WTC11 (cell line): ENCODE results near the gene SH3PXD2A. TPM values are rescaled to one million over a fixed set of nuclear protein-coding genes. Genes with fewer than 3 reads are reported as not detected.

Experiments used
- ATAC-seq: fragments of 200-7000 bp; cut with Tn5 transposase; 2 replicates; pipeline ENCODE4 v1.10.0; 2021; ENCODE audit warnings: mild to moderate bottlenecking, moderate library complexity
- CTCF ChIA-PET: fragments of 300-600 bp; sonication (Branson Sonifier 250); formaldehyde crosslinking; loops from one replicate; lab custom pipeline; 2021; ENCODE audit warnings: antibody characterized with exemption; lab: Charles Lee
- POLR2A ChIA-PET: fragments of 350-600 bp; sonication (Branson Sonifier 250); formaldehyde crosslinking; loops from one replicate; lab custom pipeline; 2021; ENCODE audit warnings: antibody characterized with exemption; lab: Charles Lee
- DNase-seq: peaks from one replicate; pipeline ENCODE4 v3.0.0; 2021; ENCODE audit warnings: low spot score
- H3K27ac Mint-ChIP-seq: 2 replicates; pipeline ENCODE4 v1.8.0; 2021; ENCODE audit warnings: mixed read lengths
- H3K27me3 Mint-ChIP-seq: 2 replicates; pipeline ENCODE4 v1.8.0; 2021; ENCODE audit warnings: low read depth, mild to moderate bottlenecking, moderate library complexity, mixed read lengths
- H3K36me3 Mint-ChIP-seq: 2 replicates; pipeline ENCODE4 v1.8.0; 2021; ENCODE audit warnings: mixed read lengths
- H3K4me1 Mint-ChIP-seq: 2 replicates; pipeline ENCODE4 v1.8.0; 2022; ENCODE audit warnings: mixed read lengths
- H3K4me3 Mint-ChIP-seq: 2 replicates; pipeline ENCODE4 v1.8.0; 2021; ENCODE audit warnings: mild to moderate bottlenecking, moderate library complexity, mixed read lengths
- H3K9me3 Mint-ChIP-seq: 2 replicates; pipeline ENCODE4 v1.8.0; 2021; ENCODE audit warnings: mixed read lengths
- ATF3 ChIP-seq: sonication (generic); formaldehyde crosslinking; conservative IDR thresholded peaks from 2 replicates; pipeline ENCODE4 v1.8.1; 2022; ENCODE audit warnings: mild to moderate bottlenecking, missing genetic modification reagents
- CREB1 ChIP-seq: sonication (generic); formaldehyde crosslinking; IDR thresholded peaks from 2 replicates; pipeline ENCODE4 v1.8.0; 2023; ENCODE audit warnings: mild to moderate bottlenecking, missing genetic modification reagents
- CREM ChIP-seq: sonication (generic); formaldehyde crosslinking; IDR thresholded peaks from 2 replicates; pipeline ENCODE4 v1.8.1; 2022; ENCODE audit warnings: mild to moderate bottlenecking, missing genetic modification reagents, moderate library complexity
- FOXK1 ChIP-seq: sonication (generic); formaldehyde crosslinking; IDR thresholded peaks from 2 replicates; pipeline ENCODE4 v1.8.0; 2022; ENCODE audit warnings: mild to moderate bottlenecking, moderate library complexity, missing genetic modification reagents
- FOXP1 ChIP-seq: sonication (generic); formaldehyde crosslinking; IDR thresholded peaks from 2 replicates; pipeline ENCODE4 v1.8.0; 2022; ENCODE audit warnings: missing genetic modification reagents, mild to moderate bottlenecking, moderate library complexity, borderline replicate concordance
- GRHL2 ChIP-seq: fragments of 250-450 bp; sonication (Bioruptor Pico); IDR thresholded peaks from 2 replicates; pipeline ENCODE4 v1.8.0; 2022; ENCODE audit warnings: mild to moderate bottlenecking, moderate library complexity; ENCODE audit not compliant: insufficient replicate concordance, severe bottlenecking
- GTF2I ChIP-seq: fragments of 250-450 bp; sonication (Bioruptor Pico); conservative IDR thresholded peaks from 2 replicates; pipeline ENCODE4 v1.4.0; 2021; ENCODE audit warnings: mild to moderate bottlenecking
- IRF2 ChIP-seq: sonication (generic); formaldehyde crosslinking; IDR thresholded peaks from 2 replicates; pipeline ENCODE4 v1.8.0; 2022; ENCODE audit warnings: low read depth, missing genetic modification reagents, borderline replicate concordance
- JAZF1 ChIP-seq: fragments of 250-450 bp; sonication (Bioruptor Pico); IDR thresholded peaks from 2 replicates; pipeline ENCODE4 v1.9.0; 2021; ENCODE audit warnings: moderate library complexity, mild to moderate bottlenecking, inconsistent platforms
- KAT7 ChIP-seq: sonication (generic); formaldehyde crosslinking; IDR thresholded peaks from 2 replicates; pipeline ENCODE4 v1.8.1; 2023; ENCODE audit warnings: missing genetic modification reagents, mild to moderate bottlenecking, borderline replicate concordance
- MAX ChIP-seq: sonication (generic); formaldehyde crosslinking; IDR thresholded peaks from 2 replicates; pipeline ENCODE4 v1.8.0; 2022; ENCODE audit warnings: mild to moderate bottlenecking, missing genetic modification reagents
- MXD4 ChIP-seq: fragments of 250-450 bp; sonication (Bioruptor Pico); IDR thresholded peaks from 2 replicates; pipeline ENCODE4 v1.8.0; 2021; ENCODE audit warnings: mild to moderate bottlenecking, moderate library complexity, borderline replicate concordance
- NR3C1 ChIP-seq: sonication (generic); formaldehyde crosslinking; conservative IDR thresholded peaks from 2 replicates; pipeline ENCODE4 v1.8.1; 2023; ENCODE audit warnings: low read depth, mild to moderate bottlenecking, missing genetic modification reagents
- STAT6 ChIP-seq: sonication (generic); formaldehyde crosslinking; conservative IDR thresholded peaks from 2 replicates; pipeline ENCODE4 v1.8.1; 2023; ENCODE audit warnings: mild to moderate bottlenecking, low read depth, missing genetic modification reagents, moderate library complexity
- TEAD1 ChIP-seq: sonication (generic); formaldehyde crosslinking; IDR thresholded peaks from 2 replicates; pipeline ENCODE4 v1.8.0; 2022; ENCODE audit warnings: mild to moderate bottlenecking, missing genetic modification reagents
- ZNF121 ChIP-seq: sonication (generic); formaldehyde crosslinking; IDR thresholded peaks from 2 replicates; pipeline ENCODE4 v1.8.0; 2023; ENCODE audit warnings: missing genetic modification reagents
- ZNF138 ChIP-seq: sonication (generic); formaldehyde crosslinking; conservative IDR thresholded peaks from 2 replicates; pipeline ENCODE4 v1.8.1; 2022; ENCODE audit warnings: mild to moderate bottlenecking, moderate library complexity, missing genetic modification reagents
- ZNF263 ChIP-seq: sonication (generic); formaldehyde crosslinking; IDR thresholded peaks from 2 replicates; pipeline ENCODE4 v1.8.1; 2022; ENCODE audit warnings: low read depth, mild to moderate bottlenecking, moderate library complexity, missing genetic modification reagents
- total RNA-seq: library from RNA; stranded (reverse); gene quantifications from 3 replicates; pipeline ENCODE4 v1.2.3, GENCODE V29; 2021
- TF ChIP-seq, protein P1 (sequence below): sonication (generic); formaldehyde crosslinking; IDR thresholded peaks from 2 replicates; pipeline ENCODE4 v1.8.0; 2022; ENCODE audit warnings: mild to moderate bottlenecking, missing genetic modification reagents
- TF ChIP-seq, protein P2 (sequence below): sonication (generic); formaldehyde crosslinking; IDR thresholded peaks from 2 replicates; pipeline ENCODE4 v1.8.1; 2022; ENCODE audit warnings: mild to moderate bottlenecking, moderate library complexity, missing genetic modification reagents
- TF ChIP-seq, protein P3 (sequence below): sonication (generic); formaldehyde crosslinking; IDR thresholded peaks from 2 replicates; pipeline ENCODE4 v1.8.1; 2022; ENCODE audit warnings: low read depth, mild to moderate bottlenecking, moderate library complexity, missing genetic modification reagents, borderline replicate concordance
- TF ChIP-seq, protein P4 (sequence below): sonication (generic); formaldehyde crosslinking; IDR thresholded peaks from 2 replicates; pipeline ENCODE4 v1.8.1; 2023; ENCODE audit warnings: mild to moderate bottlenecking, moderate library complexity, missing genetic modification reagents

The SH3PXD2A gene
- total RNA-seq, 1 experiment from 2014 or later, result 15.7 TPM

- H3K4me1 Mint-ChIP-seq, result 0 out of 2 replicates have a peak, but pooled peaks cover 2% of the 10 kb centered on the region
- ChIA-PET POLR2A (no interaction called here), CTCF (interaction anchor here (0.6 to 1.6 kb wide), 6 partner anchors 8 to 128 kb away, joined by 3 to 8 read pairs (median 3); no protein-coding TSS in a partner anchor)
- H3K9me3 Mint-ChIP-seq, result peaks cover 6% of the 10 kb centered on the region; the same call in 1 of the 2 replicates
- H3K36me3 Mint-ChIP-seq, result no peaks in the 10 kb centered on the region
- DNase-seq, result no peak
- no peak overlapping the region for H3K27ac Mint-ChIP-seq
- no peak overlapping the region for H3K4me3 Mint-ChIP-seq
- peaks cover 42% of the 10 kb centered on the region for H3K27me3 Mint-ChIP-seq
- 0 out of 2 replicates have a peak, but pooled peaks have one; percentile 10 for ATAC-seq
- TF ChIP-seq, protein P1, sequence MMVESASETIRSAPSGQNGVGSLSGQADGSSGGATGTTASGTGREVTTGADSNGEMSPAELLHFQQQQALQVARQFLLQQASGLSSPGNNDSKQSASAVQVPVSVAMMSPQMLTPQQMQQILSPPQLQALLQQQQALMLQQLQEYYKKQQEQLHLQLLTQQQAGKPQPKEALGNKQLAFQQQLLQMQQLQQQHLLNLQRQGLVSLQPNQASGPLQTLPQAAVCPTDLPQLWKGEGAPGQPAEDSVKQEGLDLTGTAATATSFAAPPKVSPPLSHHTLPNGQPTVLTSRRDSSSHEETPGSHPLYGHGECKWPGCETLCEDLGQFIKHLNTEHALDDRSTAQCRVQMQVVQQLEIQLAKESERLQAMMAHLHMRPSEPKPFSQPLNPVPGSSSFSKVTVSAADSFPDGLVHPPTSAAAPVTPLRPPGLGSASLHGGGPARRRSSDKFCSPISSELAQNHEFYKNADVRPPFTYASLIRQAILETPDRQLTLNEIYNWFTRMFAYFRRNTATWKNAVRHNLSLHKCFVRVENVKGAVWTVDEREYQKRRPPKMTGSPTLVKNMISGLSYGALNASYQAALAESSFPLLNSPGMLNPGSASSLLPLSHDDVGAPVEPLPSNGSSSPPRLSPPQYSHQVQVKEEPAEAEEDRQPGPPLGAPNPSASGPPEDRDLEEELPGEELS (CRISPR knock-in tag), result peak; percentile 67; the same call in 1 of the 2 replicates
- TF ChIP-seq TEAD1 (CRISPR knock-in tag) (no peak), ZNF121 (CRISPR knock-in tag) (peak; percentile 89), MAX (CRISPR knock-in tag) (peak; percentile 65; the same call in 1 of the 2 replicates), FOXP1 (CRISPR knock-in tag) (peak; percentile 55; the same call in 1 of the 2 replicates), CREM (CRISPR knock-in tag) (0 out of 2 replicates have a peak, but pooled peaks have one; percentile 6), IRF2 (0 out of 2 replicates have a peak, but pooled peaks have one; percentile 61), JAZF1 (CRISPR knock-in tag) (no peak)
These were observed 270.4 kb downstream of the SH3PXD2A start for GRCh38 chr10:103585011-103585405.

GRCh38 chr10:103584216-103585010 lies 271.0 kb downstream of the SH3PXD2A start:
- ChIA-PET POLR2A (interaction anchor here (0.6 kb wide), 1 partner anchor 229 kb away, joined by 3 read pairs; no protein-coding TSS in a partner anchor), CTCF (interaction anchor here (0.6 to 1.6 kb wide), 7 partner anchors 9 to 393 kb away, joined by 3 to 11 read pairs (median 3); no protein-coding TSS in a partner anchor)
- Mint-ChIP-seq H3K36me3 (no peaks in the 10 kb centered on the region), H3K27ac (no peak overlapping the region), H3K27me3 (peaks cover 42% of the 10 kb centered on the region), H3K4me3 (peak overlapping the region; percentile 50; the same call in 1 of the 2 replicates), H3K4me1 (0 out of 2 replicates have a peak, but pooled peaks cover 2% of the 10 kb centered on the region), H3K9me3 (peaks cover 6% of the 10 kb centered on the region; the same call in 1 of the 2 replicates)
- ATAC-seq (peak; percentile 24), DNase-seq (peak; percentile 43)
- TF ChIP-seq KAT7 (CRISPR knock-in tag), result no peak
- TF ChIP-seq ZNF263 (CRISPR knock-in tag), result peak; percentile 32; the same call in 1 of the 2 replicates
- TF ChIP-seq, protein P2, sequence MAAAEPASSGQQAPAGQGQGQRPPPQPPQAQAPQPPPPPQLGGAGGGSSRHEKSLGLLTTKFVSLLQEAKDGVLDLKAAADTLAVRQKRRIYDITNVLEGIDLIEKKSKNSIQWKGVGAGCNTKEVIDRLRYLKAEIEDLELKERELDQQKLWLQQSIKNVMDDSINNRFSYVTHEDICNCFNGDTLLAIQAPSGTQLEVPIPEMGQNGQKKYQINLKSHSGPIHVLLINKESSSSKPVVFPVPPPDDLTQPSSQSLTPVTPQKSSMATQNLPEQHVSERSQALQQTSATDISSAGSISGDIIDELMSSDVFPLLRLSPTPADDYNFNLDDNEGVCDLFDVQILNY, result peak; percentile 28; the same call in 1 of the 2 replicates
- TF ChIP-seq FOXP1 (CRISPR knock-in tag), result no peak
- TF ChIP-seq, protein P3, sequence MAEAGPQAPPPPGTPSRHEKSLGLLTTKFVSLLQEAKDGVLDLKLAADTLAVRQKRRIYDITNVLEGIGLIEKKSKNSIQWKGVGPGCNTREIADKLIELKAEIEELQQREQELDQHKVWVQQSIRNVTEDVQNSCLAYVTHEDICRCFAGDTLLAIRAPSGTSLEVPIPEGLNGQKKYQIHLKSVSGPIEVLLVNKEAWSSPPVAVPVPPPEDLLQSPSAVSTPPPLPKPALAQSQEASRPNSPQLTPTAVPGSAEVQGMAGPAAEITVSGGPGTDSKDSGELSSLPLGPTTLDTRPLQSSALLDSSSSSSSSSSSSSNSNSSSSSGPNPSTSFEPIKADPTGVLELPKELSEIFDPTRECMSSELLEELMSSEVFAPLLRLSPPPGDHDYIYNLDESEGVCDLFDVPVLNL (CRISPR knock-in tag), result 0 out of 2 replicates have a peak, but pooled peaks have one; percentile 31
- TF ChIP-seq CREB1 (CRISPR knock-in tag), result no peak
- no peak for TF ChIP-seq GRHL2 (CRISPR knock-in tag)
- TF ChIP-seq ZNF138 (CRISPR knock-in tag), result 0 out of 2 replicates have a peak, but pooled peaks have one; percentile 57
- TF ChIP-seq FOXK1 (CRISPR knock-in tag), result 0 out of 2 replicates have a peak, but pooled peaks have one; percentile 29
- TF ChIP-seq GTF2I, result no peak
- TF ChIP-seq STAT6, result peak; percentile 89; the same call in 1 of the 2 replicates
- 0 out of 2 replicates have a peak, but pooled peaks have one; percentile 49 for TF ChIP-seq CREM (CRISPR knock-in tag)
- no peak for TF ChIP-seq MXD4 (CRISPR knock-in tag)
- TF ChIP-seq, protein P4, sequence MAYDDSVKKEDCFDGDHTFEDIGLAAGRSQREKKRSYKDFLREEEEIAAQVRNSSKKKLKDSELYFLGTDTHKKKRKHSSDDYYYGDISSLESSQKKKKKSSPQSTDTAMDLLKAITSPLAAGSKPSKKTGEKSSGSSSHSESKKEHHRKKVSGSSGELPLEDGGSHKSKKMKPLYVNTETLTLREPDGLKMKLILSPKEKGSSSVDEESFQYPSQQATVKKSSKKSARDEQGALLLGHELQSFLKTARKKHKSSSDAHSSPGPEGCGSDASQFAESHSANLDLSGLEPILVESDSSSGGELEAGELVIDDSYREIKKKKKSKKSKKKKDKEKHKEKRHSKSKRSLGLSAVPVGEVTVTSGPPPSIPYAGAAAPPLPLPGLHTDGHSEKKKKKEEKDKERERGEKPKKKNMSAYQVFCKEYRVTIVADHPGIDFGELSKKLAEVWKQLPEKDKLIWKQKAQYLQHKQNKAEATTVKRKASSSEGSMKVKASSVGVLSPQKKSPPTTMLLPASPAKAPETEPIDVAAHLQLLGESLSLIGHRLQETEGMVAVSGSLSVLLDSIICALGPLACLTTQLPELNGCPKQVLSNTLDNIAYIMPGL, result 0 out of 2 replicates have a peak, but pooled peaks have one; percentile 24
- no peak for TF ChIP-seq ATF3 (CRISPR knock-in tag)
- 0 out of 2 replicates have a peak, but pooled peaks have one; percentile 84 for TF ChIP-seq NR3C1 (CRISPR knock-in tag)
